ENCODE results near the gene GRN.

GRCh38 chr17:44376124-44376523 is 31.0 kb downstream of the GRN start:
- TF ChIP-seq CTCF (IDR thresholded peaks at IDR 0.05) (peak in 2 of 5 experiments; percentile 18 to 29), EP300 (IDR thresholded peaks at IDR 0.05) (no peak), POLR2A (IDR thresholded peaks at IDR 0.05) (no peak)
